Measurements from ENCODE around the gene BOK. TPM values are rescaled to one million over a fixed set of nuclear protein-coding genes. Genes with fewer than 3 reads are reported as not detected.

BOK gene
- total RNA-seq, 1 experiment from 2014 or later, result 33.9 TPM

- no peak overlapping the region for H2BK12ac ChIP-seq (ENCODE audit: insufficient read length, low read depth, low read length)
- no peak overlapping the region for H3K23ac ChIP-seq (ENCODE audit: insufficient read length, low read depth, low read length)
- H3K23me2 ChIP-seq (ENCODE audit: insufficient read length, low read depth, low read length, poor library complexity, severe bottlenecking), result no peaks in the 10 kb centered on the region
- H4K8ac ChIP-seq (replicated peaks; ENCODE audit: insufficient read length, low read depth, low read length), result no peak overlapping the region
- no peak overlapping the region for H2BK120ac ChIP-seq (ENCODE audit: low read depth, low read length, poor library complexity, severe bottlenecking)
- no peak overlapping the region for H4K91ac ChIP-seq (ENCODE audit: insufficient read length, low read depth, low read length)
- no peak overlapping the region for H3K14ac ChIP-seq (ENCODE audit: insufficient read depth, low read length)
- H3K4me1 ChIP-seq (ENCODE audit: insufficient read depth, low read length), result no peaks in the 10 kb centered on the region
- no peak overlapping the region for H3K4me2 ChIP-seq (ENCODE audit: insufficient read depth, insufficient read length, low read length)
- H3K9ac ChIP-seq (ENCODE audit: extremely low read depth, insufficient read length, low read length), result no peak overlapping the region
- H3K79me1 ChIP-seq (ENCODE audit: insufficient read depth, low read depth, low read length, poor library complexity, severe bottlenecking), result no peaks in the 10 kb centered on the region
- H2BK5ac ChIP-seq (ENCODE audit: insufficient read length, low read length), result no peak overlapping the region
- no peak overlapping the region for H3K27ac ChIP-seq (ENCODE audit: insufficient read length, low read depth, low read length)
- H3K79me2 ChIP-seq (ENCODE audit: insufficient read depth, low read length), result no peaks in the 10 kb centered on the region
- no peak overlapping the region for H3K4ac ChIP-seq (ENCODE audit: low read depth, low read length)
- H3K27me3 ChIP-seq (ENCODE audit: insufficient read depth, low read length), result no peaks in the 10 kb centered on the region
- H2AK5ac ChIP-seq (ENCODE audit: insufficient read length, low read length), result no peak overlapping the region
- H3K56ac ChIP-seq (ENCODE audit: insufficient read length, low read depth, low read length), result no peak overlapping the region
- no peak overlapping the region for H4K5ac ChIP-seq (ENCODE audit: insufficient read length, low read depth, low read length)
- no peak for DNase-seq
- TF ChIP-seq CTCF (conservative IDR thresholded peaks at IDR 0.05), result no peak
- Mint-ChIP-seq H3K4me1 (0 out of 4 replicates have a peak, but pooled peaks cover 0 to 2% of the 10 kb centered on the region in 2 experiments), H3K4me3 (no peak overlapping the region), H3K36me3 (ENCODE audit: insufficient read depth in 1 of 3, low read depth in 3 of 3) (no peaks in the 10 kb centered on the region), H3K27me3 (ENCODE audit: low read depth) (peaks cover 6% of the 10 kb centered on the region), H3K27ac (no peak overlapping the region), H3K9me3 (no peaks in the 10 kb centered on the region; a peak in 1 of 5 replicates)
- WGBS (ENCODE audit: extremely low coverage, insufficient read length, low lambda C conversion rate), result no CpG with 5 or more reads among the region's 8 CpGs
- H4K20me1 ChIP-seq (ENCODE audit: control insufficient read depth, insufficient read depth, insufficient read length), result no peaks in the 10 kb centered on the region
- no peaks in the 10 kb centered on the region for H3K9me3 ChIP-seq (ENCODE audit: control insufficient read depth, low read depth, low read length)
- no peak overlapping the region for H2BK15ac ChIP-seq (ENCODE audit: low read depth, low read length)
- H3K18ac ChIP-seq (ENCODE audit: insufficient read length, low read depth, low read length), result no peak overlapping the region
- H2AFZ ChIP-seq (ENCODE audit: low read length), result no peak overlapping the region
- H3T11ph ChIP-seq (ENCODE audit: low read length), result no peak overlapping the region
- H2BK20ac ChIP-seq (ENCODE audit: low read depth, low read length, poor library complexity, severe bottlenecking), result no peak overlapping the region
Observed at GRCh38 chr2:241532168-241532567, 26.4 kb upstream of the BOK start.
